Common myeloid progenitor, CD34-positive (primary cell): Measurements from ENCODE around the gene VPS8.
A peak's percentile ranks its signal among the peaks of the same experiment; 100 is the strongest.

ENCODE experiments used
- CTCF ChIA-PET: fragments of 350-600 bp; sonication (Branson Sonifier 250); formaldehyde crosslinking; loops from one replicate; lab custom pipeline; 2021; ENCODE audit warnings: antibody characterized with exemption; lab: Charles Lee
- POLR2A ChIA-PET: fragments of 350-600 bp; sonication (Branson Sonifier 250); formaldehyde crosslinking; loops from one replicate; lab custom pipeline; 2021; ENCODE audit warnings: antibody characterized with exemption; lab: Charles Lee
- DNase-seq, 3 donors: peaks; one replicate each; pipeline versions ENCODE4 v3.0.0 to v3.0.0-alpha.2; 2013
- H3K27ac ChIP-seq, 2 experiments: 1 replicate in 1 of 2; 2 replicates in 1 of 2; pipeline ENCODE4 v1.7.0; 2013; ENCODE audit warnings: inconsistent platforms in 2 of 2, low read length in 2 of 2, mild to moderate bottlenecking in 2 of 2, low read depth in 1 of 2, moderate library complexity in 1 of 2; ENCODE audit not compliant: severe bottlenecking in 2 of 2, insufficient read depth in 1 of 2, poor library complexity in 1 of 2
- H3K27me3 ChIP-seq, 5 experiments: replicated peaks in 2 of 5; 1 replicate in 3 of 5; 2 replicates in 2 of 5; pipeline versions ENCODE4 v1.6.1 to v1.7.0; 2013; ENCODE audit warnings: low read length in 4 of 5, mild to moderate bottlenecking in 2 of 5, moderate library complexity in 2 of 5, inconsistent platforms in 1 of 5; ENCODE audit not compliant: insufficient read depth in 5 of 5, control insufficient read depth in 4 of 5
- H3K36me3 ChIP-seq, 4 experiments: 1 replicate in 2 of 4; 2 replicates in 2 of 4; pipeline versions ENCODE4 v1.6.1 to v1.7.0; 2013; ENCODE audit warnings: low read length in 3 of 4, control low read depth in 1 of 4, mild to moderate bottlenecking in 1 of 4; ENCODE audit not compliant: control insufficient read depth in 4 of 4, insufficient read depth in 4 of 4
- H3K4me1 ChIP-seq, 4 experiments: 1 replicate in 3 of 4; 2 replicates in 1 of 4; pipeline versions ENCODE4 v1.6.1 to v1.7.1; 2013; ENCODE audit warnings: low read length in 3 of 4, mild to moderate bottlenecking in 3 of 4, control low read depth in 1 of 4, inconsistent platforms in 1 of 4, moderate library complexity in 1 of 4; ENCODE audit not compliant: control insufficient read depth in 4 of 4, insufficient read depth in 4 of 4; ENCODE audit errors: control extremely low read depth in 1 of 4
- H3K4me3 ChIP-seq, 7 experiments: 1 replicate in 4 of 7; 2 replicates in 3 of 7; pipeline versions ENCODE4 v1.5.1 to v1.7.0; 2013; ENCODE audit warnings: mild to moderate bottlenecking in 7 of 7, low read length in 6 of 7, moderate library complexity in 6 of 7, inconsistent platforms in 2 of 7, low read depth in 2 of 7, control low read depth in 1 of 7; ENCODE audit not compliant: insufficient read depth in 4 of 7, control insufficient read depth in 1 of 7; ENCODE audit errors: extremely low read depth in 1 of 7
- H3K9me3 ChIP-seq, 5 experiments: 1 replicate in 4 of 5; 2 replicates in 1 of 5; pipeline versions ENCODE4 v1.6.1 to v1.7.1; 2013; ENCODE audit warnings: low read length in 4 of 5, mild to moderate bottlenecking in 2 of 5, inconsistent platforms in 1 of 5, low read depth in 1 of 5, moderate library complexity in 1 of 5; ENCODE audit not compliant: control insufficient read depth in 4 of 5, insufficient read depth in 2 of 5; ENCODE audit errors: control extremely low read depth in 1 of 5
- WGBS: methylation state at CpG from one replicate; pipeline ENCODE4 v1.1.5; 2013; ENCODE audit not compliant: insufficient coverage; 5-methylcytosine and 5-hydroxymethylcytosine counted together

The VPS8 gene

GRCh38 chr3:185052631-185053030 is 240.7 kb downstream of the VPS8 start:
- no peak overlapping the region for H3K27ac ChIP-seq
- H3K9me3 ChIP-seq, result peaks cover 0 to 15% (median 3%) of the 10 kb centered on the region in 5 experiments
- DNase-seq, result no peak
- peaks cover 10 to 79% (median 51%) of the 10 kb centered on the region in 4 experiments for H3K36me3 ChIP-seq
- no peaks in the 10 kb centered on the region for H3K27me3 ChIP-seq
- 98% methylated on average over 5 of the region's 6 CpGs for WGBS
- POLR2A ChIA-PET, result no interaction called here
- no peak overlapping the region for H3K4me3 ChIP-seq
- no peaks in the 10 kb centered on the region for H3K4me1 ChIP-seq
- CTCF ChIA-PET, result interaction anchor here (1.3 kb wide), 1 partner anchor 10 kb away, joined by 4 read pairs; no protein-coding TSS in a partner anchor

- Histone ChIP-seq H3K4me3 (no peak overlapping the region), H3K27me3 (no peaks in the 10 kb centered on the region), H3K27ac (no peak overlapping the region), H3K9me3 (peaks cover 5 to 41% (median 9%) of the 10 kb centered on the region in 5 experiments), H3K36me3 (peaks cover 6 to 37% (median 16%) of the 10 kb centered on the region in 4 experiments), H3K4me1 (peaks cover 0 to 2% (median 0%) of the 10 kb centered on the region in 4 experiments)
- ChIA-PET CTCF (no interaction called here), POLR2A (no interaction called here)
- peak in 1 of 3 donors; percentile 56 for DNase-seq
- WGBS, result no CpG with 5 or more reads among the region's 2 CpGs
Measured at GRCh38 chr3:185056908-185057307, 244.9 kb downstream of the VPS8 start.

- H3K4me1 ChIP-seq, result peaks cover 0 to 2% (median 0%) of the 10 kb centered on the region in 4 experiments
- H3K9me3 ChIP-seq, result peaks cover 5 to 41% (median 9%) of the 10 kb centered on the region in 5 experiments
- DNase-seq, result no peak
- no peak overlapping the region for H3K27ac ChIP-seq
- peaks cover 6 to 28% (median 7%) of the 10 kb centered on the region in 4 experiments for H3K36me3 ChIP-seq
- no CpG with 5 or more reads among the region's 1 CpG for WGBS
- ChIA-PET CTCF (no interaction called here), POLR2A (no interaction called here)
- H3K27me3 ChIP-seq, result no peaks in the 10 kb centered on the region
- no peak overlapping the region for H3K4me3 ChIP-seq
Measured at GRCh38 chr3:185057829-185058228, 245.9 kb downstream of the VPS8 start.

GRCh38 chr3:185058796-185059195 is 246.8 kb downstream of the VPS8 start:
- WGBS, result no CpG with 5 or more reads among the region's 2 CpGs
- H3K27ac ChIP-seq, result no peak overlapping the region
- H3K4me3 ChIP-seq, result no peak overlapping the region
- H3K9me3 ChIP-seq, result peaks cover 5 to 41% (median 9%) of the 10 kb centered on the region in 5 experiments
- peaks cover 0 to 2% (median 0%) of the 10 kb centered on the region in 4 experiments for H3K4me1 ChIP-seq
- no peak for DNase-seq
- no peaks in the 10 kb centered on the region for H3K27me3 ChIP-seq
- ChIA-PET POLR2A (no interaction called here), CTCF (no interaction called here)
- peaks cover under 1 to 18% (median 4%) of the 10 kb centered on the region in 4 experiments for H3K36me3 ChIP-seq

GRCh38 chr3:185059766-185060165 is 247.8 kb downstream of the VPS8 start:
- Histone ChIP-seq H3K9me3 (peaks cover 3 to 36% (median 9%) of the 10 kb centered on the region in 5 experiments), H3K4me3 (no peak overlapping the region), H3K4me1 (peaks cover 0 to 2% (median 0%) of the 10 kb centered on the region in 4 experiments), H3K36me3 (peaks cover 0 to 10% (median 3%) of the 10 kb centered on the region in 4 experiments), H3K27ac (no peak overlapping the region), H3K27me3 (no peaks in the 10 kb centered on the region)
- ChIA-PET POLR2A (no interaction called here), CTCF (no interaction called here)
- WGBS, result 0% methylated on average over 2 of the region's 2 CpGs
- DNase-seq, result peak in 2 of 3 donors; percentile 7 to 42

GRCh38 chr3:185060655-185061054 is 248.7 kb downstream of the VPS8 start:
- Histone ChIP-seq H3K4me1 (peaks cover 0 to 2% (median 0%) of the 10 kb centered on the region in 4 experiments), H3K27me3 (no peaks in the 10 kb centered on the region), H3K27ac (no peak overlapping the region), H3K9me3 (peaks cover 2 to 32% (median 6%) of the 10 kb centered on the region in 5 experiments), H3K4me3 (peak overlapping the region in 1 of 7 experiments; percentile 29), H3K36me3 (peaks cover 0 to 5% (median 1%) of the 10 kb centered on the region in 4 experiments)
- DNase-seq, result no peak
- ChIA-PET CTCF (no interaction called here), POLR2A (no interaction called here)
- 100% methylated on average over 2 of the region's 2 CpGs for WGBS

- ChIA-PET POLR2A (no interaction called here), CTCF (no interaction called here)
- DNase-seq, result no peak
- no peak overlapping the region for H3K4me3 ChIP-seq
- peaks cover 0 to 2% (median 0%) of the 10 kb centered on the region in 4 experiments for H3K4me1 ChIP-seq
- H3K36me3 ChIP-seq, result no peaks in the 10 kb centered on the region
- no peaks in the 10 kb centered on the region for H3K27me3 ChIP-seq
- H3K27ac ChIP-seq, result no peak overlapping the region
- peaks cover 0 to 30% (median 6%) of the 10 kb centered on the region in 5 experiments for H3K9me3 ChIP-seq
Measured at GRCh38 chr3:185062191-185062590, 250.2 kb downstream of the VPS8 start.
